Suprapubic skin (tissue), 4 donors: ENCODE measurements around the gene ATXN1. TPM values are rescaled to one million over a fixed set of nuclear protein-coding genes. Genes with fewer than 3 reads are reported as not detected.

Source experiments
- DNase-seq, 2 donors: peaks; one replicate each; pipeline ENCODE4 v3.0.0-alpha.2; 2019; ENCODE audit warnings: low spot score in 2 of 2
- H3K27ac ChIP-seq: fragments of 200-600 bp; sonication (generic); one replicate; pipeline ENCODE4 v1.5.1; 2019
- H3K27me3 ChIP-seq: fragments of 200-600 bp; sonication (generic); one replicate; pipeline ENCODE4 v1.5.1; 2019
- H3K36me3 ChIP-seq: fragments of 200-600 bp; sonication (generic); one replicate; pipeline ENCODE4 v1.5.1; 2019
- H3K4me1 ChIP-seq: fragments of 200-600 bp; sonication (generic); one replicate; pipeline ENCODE4 v1.5.1; 2019
- H3K4me3 ChIP-seq: fragments of 200-600 bp; sonication (generic); one replicate; pipeline ENCODE4 v1.5.1; 2019; ENCODE audit warnings: mild to moderate bottlenecking
- H3K9me3 ChIP-seq: fragments of 200-600 bp; sonication (generic); one replicate; pipeline ENCODE4 v1.5.1; 2019
- CTCF ChIP-seq, 2 donors: fragments of 200-600 bp in 1 of 2; fragments of 450-650 bp in 1 of 2; sonication (generic) in 1 of 2; IDR thresholded peaks; one replicate each; pipeline ENCODE4 v1.5.1; 2016 to 2019; ENCODE audit warnings: antibody characterized with exemption in 2 of 2, mild to moderate bottlenecking in 1 of 2, moderate library complexity in 1 of 2
- EP300 ChIP-seq: sonication (generic); formaldehyde crosslinking; IDR thresholded peaks from one replicate; pipeline ENCODE4 v1.6.1; 2017; ENCODE audit warnings: antibody characterized with exemption
- POLR2A ChIP-seq, 2 donors: fragments of 450-650 bp; IDR thresholded peaks; one replicate each; pipeline ENCODE4 v1.6.1; 2017; ENCODE audit warnings: antibody characterized with exemption in 2 of 2, mild to moderate bottlenecking in 2 of 2, moderate library complexity in 2 of 2
- POLR2AphosphoS5 ChIP-seq, 3 donors: sonication (generic); formaldehyde crosslinking; IDR thresholded peaks; one replicate each; pipeline ENCODE4 v1.6.1; 2017; ENCODE audit warnings: antibody characterized with exemption in 3 of 3
- WGBS: methylation state at CpG from one replicate; pipeline ENCODE4 v1.1.5; 2018; 5-methylcytosine and 5-hydroxymethylcytosine counted together
- total RNA-seq, 4 donors: library from RNA; depleted of rRNA; stranded (reverse); fragments of >200 nt; gene quantifications; one replicate each; pipeline ENCODE4 v1.1.0, GENCODE V29; 2016

The ATXN1 gene
- total RNA-seq, 4 donors from 2014 or later: 32.8 to 95.4 (median 42.4) TPM

GRCh38 chr6:16285467-16286150 lies 475.7 kb downstream of the ATXN1 start:
- H3K36me3 ChIP-seq: no peaks in the 10 kb centered on the region
- DNase-seq: no peak
- no peaks in the 10 kb centered on the region for H3K9me3 ChIP-seq
- H3K27ac ChIP-seq: no peak overlapping the region
- WGBS: 86% methylated on average over 11 of the region's 11 CpGs
- no peak overlapping the region for H3K4me3 ChIP-seq
- no peaks in the 10 kb centered on the region for H3K4me1 ChIP-seq
- no peak for TF ChIP-seq POLR2AphosphoS5 (IDR thresholded peaks at IDR 0.05)
- TF ChIP-seq CTCF (IDR thresholded peaks at IDR 0.05): no peak
- TF ChIP-seq POLR2A (IDR thresholded peaks at IDR 0.05): no peak
- TF ChIP-seq EP300: no peak
- no peaks in the 10 kb centered on the region for H3K27me3 ChIP-seq

DNA sequence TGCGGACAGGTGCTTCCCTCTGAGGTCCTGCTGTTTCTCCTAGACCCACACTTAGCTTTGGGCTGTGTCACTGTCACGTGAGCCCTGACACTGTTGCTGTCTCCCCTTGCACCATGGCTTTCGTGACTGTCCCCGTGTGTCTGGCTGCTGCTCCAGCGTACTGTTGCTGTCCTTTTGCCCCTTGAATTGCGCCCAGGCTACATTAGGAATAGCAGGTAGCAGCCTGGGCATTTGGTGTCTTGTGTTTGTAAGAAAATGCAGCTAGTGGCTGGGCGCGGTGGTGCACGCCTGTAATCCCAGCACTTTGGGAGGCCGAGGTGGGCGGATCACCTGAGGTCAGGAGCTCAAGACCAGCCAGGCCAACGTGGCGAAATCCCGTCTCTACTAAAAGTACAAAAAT lies 476.8 kb downstream of the ATXN1 start:
- Histone ChIP-seq H3K27me3 (no peaks in the 10 kb centered on the region), H3K4me3 (no peak overlapping the region), H3K27ac (no peak overlapping the region), H3K9me3 (no peaks in the 10 kb centered on the region), H3K4me1 (no peaks in the 10 kb centered on the region), H3K36me3 (no peaks in the 10 kb centered on the region)
- 95% methylated on average over 14 of the region's 14 CpGs for WGBS
- TF ChIP-seq EP300 (no peak), CTCF (IDR thresholded peaks at IDR 0.05) (no peak), POLR2A (IDR thresholded peaks at IDR 0.05) (no peak)
- DNase-seq: no peak

- DNase-seq: no peak
- no peak overlapping the region for H3K4me3 ChIP-seq
- H3K9me3 ChIP-seq: no peaks in the 10 kb centered on the region
- H3K27me3 ChIP-seq: no peaks in the 10 kb centered on the region
- TF ChIP-seq POLR2AphosphoS5 (IDR thresholded peaks at IDR 0.05) (no peak), CTCF (IDR thresholded peaks at IDR 0.05) (no peak), POLR2A (IDR thresholded peaks at IDR 0.05) (no peak), EP300 (no peak)
- H3K36me3 ChIP-seq: no peaks in the 10 kb centered on the region
- H3K27ac ChIP-seq: no peak overlapping the region
- peaks cover 11% of the 10 kb centered on the region for H3K4me1 ChIP-seq
- WGBS: 89% methylated on average over 4 of the region's 4 CpGs
These were observed 478.9 kb downstream of the ATXN1 start for GRCh38 chr6:16282370-16282769.

- Histone ChIP-seq H3K36me3 (no peaks in the 10 kb centered on the region), H3K4me3 (no peak overlapping the region), H3K27me3 (no peaks in the 10 kb centered on the region), H3K27ac (no peak overlapping the region), H3K9me3 (no peaks in the 10 kb centered on the region), H3K4me1 (peaks cover 18% of the 10 kb centered on the region)
- no peak for DNase-seq
- TF ChIP-seq CTCF (IDR thresholded peaks at IDR 0.05) (no peak), POLR2AphosphoS5 (IDR thresholded peaks at IDR 0.05) (no peak), EP300 (no peak), POLR2A (IDR thresholded peaks at IDR 0.05) (no peak)
- WGBS: 85% methylated on average over 5 of the region's 5 CpGs
These were observed 482.0 kb downstream of the ATXN1 start for GRCh38 chr6:16279243-16279642.

- no peak overlapping the region for H3K27ac ChIP-seq
- 92% methylated on average over 9 of the region's 9 CpGs for WGBS
- no peak for DNase-seq
- H3K4me1 ChIP-seq: peaks cover 18% of the 10 kb centered on the region
- no peak for TF ChIP-seq EP300
- no peak for TF ChIP-seq POLR2AphosphoS5 (IDR thresholded peaks at IDR 0.05)
- TF ChIP-seq CTCF (IDR thresholded peaks at IDR 0.05): no peak
- no peak for TF ChIP-seq POLR2A (IDR thresholded peaks at IDR 0.05)
- no peaks in the 10 kb centered on the region for H3K27me3 ChIP-seq
- no peaks in the 10 kb centered on the region for H3K36me3 ChIP-seq
- no peaks in the 10 kb centered on the region for H3K9me3 ChIP-seq
- H3K4me3 ChIP-seq: no peak overlapping the region
These were observed 482.5 kb downstream of the ATXN1 start for GRCh38 chr6:16278750-16279149.
